HAP-1 (cell line): ENCODE data around the gene SYNGR2.

Experiments used
- DNase-seq, 2 experiments: peaks; one replicate each; pipeline ENCODE4 v3.0.0-alpha.2; 2016 to 2020; ENCODE audit warnings: low spot score in 2 of 2
- H3K27me3 ChIP-seq: fragments of 250-450 bp; sonication (Bioruptor Pico); 2 replicates; pipeline ENCODE4 v1.5.1; 2020; ENCODE audit warnings: low read depth, mild to moderate bottlenecking, moderate library complexity
- H3K36me3 ChIP-seq: fragments of 250-450 bp; sonication (Bioruptor Pico); replicated peaks from 2 replicates; pipeline ENCODE4 v1.5.1; 2020; ENCODE audit warnings: mild to moderate bottlenecking
- H3K4me1 ChIP-seq: fragments of 250-450 bp; sonication (Bioruptor Pico); 2 replicates; pipeline ENCODE4 v1.5.1; 2020; ENCODE audit warnings: mild to moderate bottlenecking
- H3K4me3 ChIP-seq: fragments of 250-450 bp; sonication (Bioruptor Pico); 2 replicates; pipeline ENCODE4 v1.5.1; 2020; ENCODE audit warnings: mild to moderate bottlenecking, moderate library complexity
- H3K9me3 ChIP-seq: fragments of 250-450 bp; sonication (Bioruptor Pico); 2 replicates; pipeline ENCODE4 v1.5.1; 2020; ENCODE audit warnings: mild to moderate bottlenecking, moderate library complexity
- in situ Hi-C: fragments of 300-500 bp; cut with MboI; formaldehyde crosslinking; loops from 3 replicates; pipeline ENCODE4 v1.14.3; 2020; ENCODE audit warnings: low sequenced_read_pairs, inconsistent platforms, mixed read lengths

Gene SYNGR2

GRCh38 chr17:78179372-78179771 lies 11.0 kb downstream of the SYNGR2 start:
- Histone ChIP-seq H3K36me3 (peaks cover 89% of the 10 kb centered on the region), H3K27me3 (no peaks in the 10 kb centered on the region), H3K9me3 (no peaks in the 10 kb centered on the region), H3K4me1 (no peaks in the 10 kb centered on the region), H3K4me3 (no peak overlapping the region)
- no peak for DNase-seq
- in situ Hi-C loops: loop anchor here (10.0 kb wide), 1 partner anchor 795 kb away; the partner anchor contains the start of gene LGALS3BP

- no peak for DNase-seq
- H3K4me3 ChIP-seq: no peak overlapping the region
- in situ Hi-C loops: no loop called here
- H3K36me3 ChIP-seq: peaks cover 91% of the 10 kb centered on the region
- peaks cover 6% of the 10 kb centered on the region for H3K4me1 ChIP-seq
- no peaks in the 10 kb centered on the region for H3K9me3 ChIP-seq
- no peaks in the 10 kb centered on the region for H3K27me3 ChIP-seq
These were observed 11.7 kb downstream of the SYNGR2 start for GRCh38 chr17:78180083-78180482.

GRCh38 chr17:78180508-78180907 lies 12.1 kb downstream of the SYNGR2 start:
- H3K27me3 ChIP-seq: no peaks in the 10 kb centered on the region
- H3K36me3 ChIP-seq: peaks cover 89% of the 10 kb centered on the region
- H3K9me3 ChIP-seq: no peaks in the 10 kb centered on the region
- in situ Hi-C loops: no loop called here
- H3K4me3 ChIP-seq: no peak overlapping the region
- no peak for DNase-seq
- peaks cover 10% of the 10 kb centered on the region for H3K4me1 ChIP-seq

- Histone ChIP-seq H3K36me3 (peaks cover 75% of the 10 kb centered on the region), H3K4me3 (no peak overlapping the region), H3K9me3 (no peaks in the 10 kb centered on the region)
These were observed 14.1 kb downstream of the SYNGR2 start for GRCh38 chr17:78182504-78182903.

GRCh38 chr17:78183916-78184315 lies 15.5 kb downstream of the SYNGR2 start:
- H3K36me3 ChIP-seq: peaks cover 61% of the 10 kb centered on the region
- H3K27me3 ChIP-seq: no peaks in the 10 kb centered on the region
- H3K9me3 ChIP-seq: no peaks in the 10 kb centered on the region
- H3K4me1 ChIP-seq: peaks cover 12% of the 10 kb centered on the region
- in situ Hi-C loops: no loop called here
- no peak overlapping the region for H3K4me3 ChIP-seq
- DNase-seq: no peak

More at GRCh38 chr17:78182504-78182903, 14.1 kb downstream of the SYNGR2 start:
- H3K27me3 ChIP-seq: no peaks in the 10 kb centered on the region
- no peak for DNase-seq
- peaks cover 12% of the 10 kb centered on the region for H3K4me1 ChIP-seq
- in situ Hi-C loops: no loop called here

- H3K4me1 ChIP-seq: peaks cover 12% of the 10 kb centered on the region
- no peak for DNase-seq
- no peak overlapping the region for H3K4me3 ChIP-seq
- H3K36me3 ChIP-seq: peaks cover 57% of the 10 kb centered on the region
- no peaks in the 10 kb centered on the region for H3K9me3 ChIP-seq
- in situ Hi-C loops: no loop called here
- no peaks in the 10 kb centered on the region for H3K27me3 ChIP-seq
These were observed 16.0 kb downstream of the SYNGR2 start for GRCh38 chr17:78184351-78184750.

GRCh38 chr17:78184868-78185267 lies 16.5 kb downstream of the SYNGR2 start:
- in situ Hi-C loops: no loop called here
- DNase-seq: no peak
- Histone ChIP-seq H3K4me3 (no peak overlapping the region), H3K9me3 (no peaks in the 10 kb centered on the region), H3K36me3 (peaks cover 52% of the 10 kb centered on the region), H3K27me3 (no peaks in the 10 kb centered on the region), H3K4me1 (peaks cover 12% of the 10 kb centered on the region)

GRCh38 chr17:78185981-78186691 lies 17.8 kb downstream of the SYNGR2 start:
- DNase-seq: peak; percentile 32 to 72
- Histone ChIP-seq H3K27me3 (no peaks in the 10 kb centered on the region), H3K4me1 (peaks cover 12% of the 10 kb centered on the region), H3K4me3 (peak overlapping the region; percentile 87), H3K36me3 (peaks cover 46% of the 10 kb centered on the region), H3K9me3 (no peaks in the 10 kb centered on the region)
- in situ Hi-C loops: no loop called here

- peaks cover 12% of the 10 kb centered on the region for H3K4me1 ChIP-seq
These were observed 18.6 kb downstream of the SYNGR2 start, which contains the start of the genes AFMID and TK1 for GRCh38 chr17:78186692-78187595. AFMID (plus strand) TSS chr17:78187362; CDS start chr17:78187371, 9 bp downstream. TK1 (minus strand) TSS chr17:78187052; CDS start chr17:78186994, 58 bp downstream.

GRCh38 chr17:78196716-78197115 lies 28.3 kb downstream of the SYNGR2 start:
- H3K9me3 ChIP-seq: no peaks in the 10 kb centered on the region
- in situ Hi-C loops: no loop called here
- no peak overlapping the region for H3K4me3 ChIP-seq
- H3K36me3 ChIP-seq: peaks cover 22% of the 10 kb centered on the region
- no peak for DNase-seq
- peaks cover 11% of the 10 kb centered on the region for H3K4me1 ChIP-seq
- H3K27me3 ChIP-seq: no peaks in the 10 kb centered on the region

More at GRCh38 chr17:78186692-78187595, 18.6 kb downstream of the SYNGR2 start, which contains the start of the genes AFMID and TK1:
- Histone ChIP-seq H3K27me3 (no peaks in the 10 kb centered on the region), H3K4me3 (peak within 1 kb of the TSS; percentile 87), H3K36me3 (peaks cover 42% of the 10 kb centered on the region), H3K9me3 (no peaks in the 10 kb centered on the region)
- in situ Hi-C loops: no loop called here
- peak; percentile 99 for DNase-seq

- Histone ChIP-seq H3K4me1 (peaks cover 11% of the 10 kb centered on the region), H3K27me3 (no peaks in the 10 kb centered on the region), H3K4me3 (no peak overlapping the region), H3K36me3 (peaks cover 22% of the 10 kb centered on the region), H3K9me3 (no peaks in the 10 kb centered on the region)
- in situ Hi-C loops: no loop called here
- DNase-seq: no peak
These were observed 28.9 kb downstream of the SYNGR2 start for GRCh38 chr17:78197147-78197832.

- Histone ChIP-seq H3K4me1 (no peaks in the 10 kb centered on the region), H3K36me3 (peaks cover 12% of the 10 kb centered on the region), H3K27me3 (no peaks in the 10 kb centered on the region), H3K9me3 (no peaks in the 10 kb centered on the region), H3K4me3 (no peak overlapping the region)
- no peak for DNase-seq
- in situ Hi-C loops: no loop called here
These were observed 32.1 kb downstream of the SYNGR2 start for GRCh38 chr17:78200451-78200850.

GRCh38 chr17:78202666-78203065 lies 34.3 kb downstream of the SYNGR2 start:
- no peaks in the 10 kb centered on the region for H3K27me3 ChIP-seq
- H3K4me3 ChIP-seq: no peak overlapping the region
- H3K36me3 ChIP-seq: 0 out of 2 replicates have a peak, but pooled peaks cover 1% of the 10 kb centered on the region
- in situ Hi-C loops: no loop called here
- DNase-seq: no peak
- no peaks in the 10 kb centered on the region for H3K4me1 ChIP-seq
- H3K9me3 ChIP-seq: no peaks in the 10 kb centered on the region
